Measurements from ENCODE around the gene ERRFI1.

ERRFI1 gene

DNA sequence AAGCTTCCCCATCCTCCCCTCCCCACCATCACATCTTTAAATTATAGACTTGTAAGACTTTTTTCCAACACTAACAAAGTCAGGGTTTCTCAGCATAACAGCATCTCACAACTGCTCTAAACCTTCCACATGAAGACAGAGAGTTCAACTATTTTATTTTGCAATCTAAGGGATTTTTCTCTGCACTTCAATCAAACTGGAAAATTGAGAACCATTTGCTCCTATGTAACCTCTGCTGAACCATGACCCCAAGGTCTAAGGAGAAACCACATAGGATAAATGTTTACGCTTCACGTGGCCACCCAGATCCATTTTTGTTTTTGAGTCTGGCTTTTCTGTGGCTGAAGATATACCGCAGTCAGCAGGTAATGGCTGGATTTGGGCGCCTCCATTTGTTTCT, 13.2 kb downstream of the ERRFI1 start:
- TF ChIP-seq CTCF (IDR thresholded peaks at IDR 0.05; ENCODE audit: low read depth, low read length) (no peak), EZH2phosphoT487 (IDR thresholded peaks at IDR 0.05; ENCODE audit: low read depth) (no peak)
- no peak overlapping the region for H3K4me2 ChIP-seq (ENCODE audit: low read length)
- H3K4me1 ChIP-seq (ENCODE audit: low read length), result 0 out of 2 replicates have a peak, but pooled peaks cover 7% of the 10 kb centered on the region
- H3K36me3 ChIP-seq (replicated peaks; ENCODE audit: low read depth, low read length), result no peaks in the 10 kb centered on the region
- H3K27ac ChIP-seq (ENCODE audit: low read length), result no peak overlapping the region
- H2AFZ ChIP-seq (ENCODE audit: low read depth, low read length), result no peak overlapping the region
- H3K79me2 ChIP-seq (ENCODE audit: low read length), result no peaks in the 10 kb centered on the region
- H3K27me3 ChIP-seq (ENCODE audit: low read depth, low read length), result no peaks in the 10 kb centered on the region
- no peaks in the 10 kb centered on the region for H3K9me3 ChIP-seq (ENCODE audit: insufficient read depth, low read length)
- no peak overlapping the region for H3K9ac ChIP-seq (ENCODE audit: low read length)
- H4K20me1 ChIP-seq (ENCODE audit: insufficient read depth, low read length), result no peaks in the 10 kb centered on the region
- no peak overlapping the region for H3K4me3 ChIP-seq (ENCODE audit: low read length)

DNA sequence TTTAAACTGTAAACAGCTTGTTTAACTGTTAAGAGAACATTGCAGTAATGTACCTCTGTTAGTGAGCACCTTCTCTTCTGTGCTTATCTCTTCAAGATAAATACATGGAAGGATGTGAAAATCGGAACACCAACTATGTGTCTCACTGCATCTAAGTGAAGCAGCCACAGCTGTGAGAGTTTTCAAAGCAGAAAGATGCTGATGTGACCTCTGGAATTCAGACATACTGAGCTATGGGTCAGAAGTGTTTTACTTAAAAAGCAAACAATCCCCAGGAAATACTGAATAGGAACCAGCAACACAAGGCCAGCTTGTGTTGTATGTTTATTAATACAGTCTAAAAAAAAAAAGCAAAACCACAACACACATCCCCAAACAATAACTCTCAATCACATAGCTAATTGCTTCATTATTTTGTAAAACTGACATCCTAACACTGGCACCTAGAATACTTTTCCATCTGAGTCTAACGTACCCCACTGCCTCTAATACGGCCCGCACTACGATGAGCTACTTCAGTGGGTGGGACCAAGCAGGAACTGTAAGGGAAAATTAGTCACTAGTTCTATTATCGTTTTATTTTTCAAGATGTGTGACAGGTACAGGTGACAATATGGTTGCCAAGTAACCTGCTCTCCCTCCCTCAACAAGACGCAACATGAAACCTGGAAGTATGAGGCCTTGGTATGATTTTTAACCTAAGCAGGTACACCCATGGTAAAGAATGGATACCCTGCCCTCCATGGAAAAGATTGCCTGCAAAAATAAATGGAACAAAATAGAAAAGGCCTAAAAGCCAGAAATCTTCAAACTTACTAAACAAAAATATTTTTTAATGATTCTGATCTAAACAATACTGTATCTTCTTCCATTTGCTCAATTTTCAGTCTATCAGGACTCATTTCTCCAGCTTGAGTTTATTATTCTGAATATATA, 13.9 kb downstream of the ERRFI1 start:
- Histone ChIP-seq H3K4me1 (ENCODE audit: low read length) (0 out of 2 replicates have a peak, but pooled peaks cover 7% of the 10 kb centered on the region), H4K20me1 (ENCODE audit: insufficient read depth, low read length) (no peaks in the 10 kb centered on the region), H3K36me3 (replicated peaks; ENCODE audit: low read depth, low read length) (no peaks in the 10 kb centered on the region)

GRCh38 chr1:8011016-8011415, 15.1 kb downstream of the ERRFI1 start:
- H3K4me2 ChIP-seq (ENCODE audit: low read length), result no peak overlapping the region
- no peak for TF ChIP-seq CTCF (IDR thresholded peaks at IDR 0.05; ENCODE audit: low read depth, low read length)
- TF ChIP-seq EZH2phosphoT487 (IDR thresholded peaks at IDR 0.05; ENCODE audit: low read depth), result no peak
- no peaks in the 10 kb centered on the region for H3K27me3 ChIP-seq (ENCODE audit: low read depth, low read length)
- H3K4me1 ChIP-seq (ENCODE audit: low read length), result 0 out of 2 replicates have a peak, but pooled peaks cover 4% of the 10 kb centered on the region
- no peak overlapping the region for H3K27ac ChIP-seq (ENCODE audit: low read length)
- H4K20me1 ChIP-seq (ENCODE audit: insufficient read depth, low read length), result no peaks in the 10 kb centered on the region
- no peak overlapping the region for H3K9ac ChIP-seq (ENCODE audit: low read length)
- no peak overlapping the region for H3K4me3 ChIP-seq (ENCODE audit: low read length)
- H2AFZ ChIP-seq (ENCODE audit: low read depth, low read length), result no peak overlapping the region
- H3K79me2 ChIP-seq (ENCODE audit: low read length), result no peaks in the 10 kb centered on the region
- H3K9me3 ChIP-seq (ENCODE audit: insufficient read depth, low read length), result no peaks in the 10 kb centered on the region
- H3K36me3 ChIP-seq (replicated peaks; ENCODE audit: low read depth, low read length), result no peaks in the 10 kb centered on the region

More for the DNA sequence above, 13.9 kb downstream of the ERRFI1 start:
- no peaks in the 10 kb centered on the region for H3K27me3 ChIP-seq (ENCODE audit: low read depth, low read length)
- H3K79me2 ChIP-seq (ENCODE audit: low read length), result no peaks in the 10 kb centered on the region
- no peak overlapping the region for H3K27ac ChIP-seq (ENCODE audit: low read length)
- no peaks in the 10 kb centered on the region for H3K9me3 ChIP-seq (ENCODE audit: insufficient read depth, low read length)
- no peak overlapping the region for H3K9ac ChIP-seq (ENCODE audit: low read length)
- TF ChIP-seq EZH2phosphoT487 (IDR thresholded peaks at IDR 0.05; ENCODE audit: low read depth) (no peak), CTCF (IDR thresholded peaks at IDR 0.05; ENCODE audit: low read depth, low read length) (no peak)
- H3K4me2 ChIP-seq (ENCODE audit: low read length), result no peak overlapping the region
- H2AFZ ChIP-seq (ENCODE audit: low read depth, low read length), result no peak overlapping the region
- no peak overlapping the region for H3K4me3 ChIP-seq (ENCODE audit: low read length)

GRCh38 chr1:8010080-8010664, 15.9 kb downstream of the ERRFI1 start:
- Histone ChIP-seq H4K20me1 (ENCODE audit: insufficient read depth, low read length) (no peaks in the 10 kb centered on the region), H3K79me2 (ENCODE audit: low read length) (no peaks in the 10 kb centered on the region), H2AFZ (ENCODE audit: low read depth, low read length) (no peak overlapping the region), H3K27ac (ENCODE audit: low read length) (no peak overlapping the region), H3K9me3 (ENCODE audit: insufficient read depth, low read length) (no peaks in the 10 kb centered on the region), H3K4me3 (ENCODE audit: low read length) (no peak overlapping the region), H3K27me3 (ENCODE audit: low read depth, low read length) (no peaks in the 10 kb centered on the region), H3K4me2 (ENCODE audit: low read length) (no peak overlapping the region), H3K36me3 (replicated peaks; ENCODE audit: low read depth, low read length) (no peaks in the 10 kb centered on the region), H3K4me1 (ENCODE audit: low read length) (0 out of 2 replicates have a peak, but pooled peaks cover 1% of the 10 kb centered on the region), H3K9ac (ENCODE audit: low read length) (no peak overlapping the region)
- TF ChIP-seq EZH2phosphoT487 (IDR thresholded peaks at IDR 0.05; ENCODE audit: low read depth) (no peak), CTCF (IDR thresholded peaks at IDR 0.05; ENCODE audit: low read depth, low read length) (no peak)
